A549 (cell line): Measurements from ENCODE around the gene SLC16A2. TPM values are rescaled to one million over a fixed set of nuclear protein-coding genes. Genes with fewer than 3 reads are reported as not detected.
A peak's percentile ranks its signal among the peaks of the same experiment; 100 is the strongest.

Experiments used
- ATAC-seq, 2 experiments: fragments of 200-7000 bp in 1 of 2; fragments of >200 bp in 1 of 2; cut with Nextera tagmentation in 1 of 2; cut with Tn5 transposase in 1 of 2; 3 replicates each; pipeline versions ENCODE4 v1.8.0 to v1.9.1; 2018 to 2020; ENCODE audit warnings: mild to moderate bottlenecking in 1 of 2, moderate library complexity in 1 of 2
- CTCF ChIA-PET: fragments of 300-600 bp; sonication (Branson Sonifier 250); formaldehyde crosslinking; extraction: SDS; loops from one replicate; lab custom pipeline; 2021; ENCODE audit warnings: antibody characterized with exemption, inconsistent platforms; lab: Yijun Ruan, JAX
- POLR2A ChIA-PET: fragments of 350-600 bp; formaldehyde crosslinking; extraction: SDS; loops from one replicate; lab custom pipeline; 2021; ENCODE audit warnings: antibody characterized with exemption, inconsistent platforms; lab: Yijun Ruan, JAX
- DNase-seq, 2 experiments: peaks; one replicate each; pipeline versions ENCODE4 v3.0.0 to v3.0.0-alpha.2; 2011 to 2016; ENCODE audit warnings: low read depth in 1 of 2, low spot score in 1 of 2
- FAIRE-seq: peaks from 2 replicates; lab custom pipeline; 2011; peaks lifted over from hg19 to GRCh38; lab: Jason Lieb, UNC
- H3K27ac ChIP-seq, 2 experiments: fragments of >200 bp; sonication (Bioruptor Twin); formaldehyde crosslinking; 3 replicates each; pipeline ENCODE4 v1.5.1; 2016 to 2017
- H3K4me1 ChIP-seq: fragments of >200 bp; sonication (Bioruptor Twin); formaldehyde crosslinking; 3 replicates; pipeline ENCODE4 v1.6.1; 2016
- H3K4me2 ChIP-seq: fragments of >200 bp; sonication (Bioruptor Twin); formaldehyde crosslinking; 3 replicates; pipeline ENCODE4 v1.6.1; 2016
- H3K4me3 ChIP-seq: fragments of >200 bp; sonication (Bioruptor Twin); formaldehyde crosslinking; 3 replicates; pipeline ENCODE4 v1.5.1; 2016
- H3K9me3 ChIP-seq: fragments of >200 bp; sonication (Bioruptor Twin); formaldehyde crosslinking; 3 replicates; pipeline ENCODE4 v1.6.1; 2016
- BHLHE40 ChIP-seq: IDR thresholded peaks from 2 replicates; pipeline ENCODE4 v1.6.1; 2012; ENCODE audit warnings: low read depth, low read length, inconsistent platforms
- CBX2 ChIP-seq: fragments of 200-600 bp; sonication (generic); IDR thresholded peaks from 2 replicates; pipeline ENCODE4 v1.6.1; 2016; ENCODE audit warnings: low read depth, mild to moderate bottlenecking, borderline replicate concordance
- CEBPB ChIP-seq, 2 experiments: fragments of >200 bp in 1 of 2; sonication (Bioruptor Twin) in 1 of 2; formaldehyde crosslinking in 1 of 2; IDR thresholded peaks; 2 replicates each; pipeline ENCODE4 v1.6.1; 2012 to 2016
- CTCF ChIP-seq: fragments of >200 bp; sonication (Bioruptor Twin); formaldehyde crosslinking; IDR thresholded peaks from 3 replicates; pipeline ENCODE4 v1.5.1; 2016
- E2F6 ChIP-seq: IDR thresholded peaks from 2 replicates; pipeline ENCODE4 v1.6.1; 2012; ENCODE audit warnings: low read depth, borderline replicate concordance
- EHF ChIP-seq: fragments of 250-450 bp; sonication (Bioruptor Pico); IDR thresholded peaks from 2 replicates; pipeline ENCODE4 v1.5.0; 2020; ENCODE audit warnings: mild to moderate bottlenecking
- GATA3 ChIP-seq: IDR thresholded peaks from 2 replicates; pipeline ENCODE4 v1.6.1; 2012; ENCODE audit warnings: borderline replicate concordance
- HES2 ChIP-seq: fragments of >200 bp; sonication (Bioruptor Twin); formaldehyde crosslinking; IDR thresholded peaks from 2 replicates; pipeline ENCODE4 v1.6.1; 2016
- HOXB5 ChIP-seq: fragments of 250-450 bp; sonication (Bioruptor Pico); IDR thresholded peaks from 2 replicates; pipeline ENCODE4 v1.5.0; 2020; ENCODE audit warnings: mild to moderate bottlenecking, moderate library complexity
- JUN ChIP-seq, 2 experiments: fragments of >200 bp; sonication (Bioruptor Twin); formaldehyde crosslinking; IDR thresholded peaks; 2 replicates in 1 of 2; 3 replicates in 1 of 2; pipeline ENCODE4 v1.6.1; 2016 to 2017
- KDM5A ChIP-seq: fragments of 200-600 bp; sonication (generic); IDR thresholded peaks from 2 replicates; pipeline ENCODE4 v1.6.1; 2016; ENCODE audit warnings: antibody characterized with exemption, mild to moderate bottlenecking
- MYC ChIP-seq: IDR thresholded peaks from 2 replicates; pipeline ENCODE4 v1.6.1; 2012; ENCODE audit warnings: mild to moderate bottlenecking, inconsistent platforms, low read length, improper control_type of control experiment, borderline replicate concordance
- NPAS2 ChIP-seq: fragments of 250-450 bp; sonication (Bioruptor Pico); IDR thresholded peaks from 2 replicates; pipeline ENCODE4 v1.8.0; 2022; ENCODE audit warnings: mild to moderate bottlenecking, moderate library complexity, borderline replicate concordance
- PBX3 ChIP-seq: IDR thresholded peaks from 2 replicates; pipeline ENCODE4 v1.6.1; 2012
- POLR2A ChIP-seq: IDR thresholded peaks from 2 replicates; pipeline ENCODE4 v1.6.1; 2012; ENCODE audit warnings: mild to moderate bottlenecking, low read length
- POLR2AphosphoS2 ChIP-seq: conservative IDR thresholded peaks from 2 replicates; pipeline ENCODE4 v1.6.1; 2012; ENCODE audit warnings: low read length, improper control_type of control experiment, inconsistent platforms
- RCOR1 ChIP-seq: fragments of 150-350 bp; IDR thresholded peaks from 2 replicates; pipeline ENCODE4 v1.6.1; 2014; ENCODE audit warnings: antibody characterized with exemption, low read length, low read depth
- RFX5 ChIP-seq: fragments of 450-650 bp; IDR thresholded peaks from 2 replicates; pipeline ENCODE4 v1.7.1; 2014; ENCODE audit warnings: antibody characterized with exemption, mild to moderate bottlenecking, moderate library complexity
- SREBF2 ChIP-seq: fragments of 450-650 bp; IDR thresholded peaks from 2 replicates; pipeline ENCODE4 v1.6.1; 2014; ENCODE audit warnings: mild to moderate bottlenecking, moderate library complexity
- ZC3H11A ChIP-seq: fragments of 450-650 bp; IDR thresholded peaks from 2 replicates; pipeline ENCODE4 v1.6.1; 2014; ENCODE audit warnings: antibody characterized with exemption, mild to moderate bottlenecking
- ZSCAN20 ChIP-seq: fragments of 250-450 bp; sonication (Bioruptor Pico); IDR thresholded peaks from 2 replicates; pipeline ENCODE4 v1.8.0; 2022; ENCODE audit warnings: mild to moderate bottlenecking, moderate library complexity
- WGBS: methylation state at CpG from one replicate; pipeline ENCODE4 v1.1.6; 2017; ENCODE audit errors: missing lambda C conversion rate; 5-methylcytosine and 5-hydroxymethylcytosine counted together
- polyA plus RNA-seq, 4 experiments: library from polyadenylated mRNA; depleted of rRNA in 3 of 4; stranded (reverse); fragments of >200 nt; fragmentation: RNase III in 1 of 4; extraction: RNeasy Plus Mini Kit Qiagen cat#74134 plus additional on column Dnase treatment in 1 of 4; gene quantifications; 2 replicates in 3 of 4; 3 replicates in 1 of 4; pipeline ENCODE4 v1.2.3, GENCODE V29; 2011 to 2017
- TF ChIP-seq, protein P1 (sequence below): fragments of 250-450 bp; sonication (Bioruptor Pico); IDR thresholded peaks from 2 replicates; pipeline ENCODE4 v1.5.0; 2021; ENCODE audit warnings: mild to moderate bottlenecking, moderate library complexity, borderline replicate concordance
- TF ChIP-seq, protein P2 (sequence below): fragments of 450-650 bp; IDR thresholded peaks from 2 replicates; pipeline ENCODE4 v1.6.1; 2014; ENCODE audit warnings: antibody characterized with exemption
- TF ChIP-seq, protein P3 (sequence below): fragments of 200-600 bp; sonication (generic); IDR thresholded peaks from 2 replicates; pipeline ENCODE4 v1.6.1; 2016; ENCODE audit warnings: antibody characterized with exemption, mild to moderate bottlenecking, moderate library complexity

The SLC16A2 gene
- polyA plus RNA-seq, 2 of the 4 experiments (the other 2 are of a cell fraction): 9.7 to 19.2 TPM

DNA sequence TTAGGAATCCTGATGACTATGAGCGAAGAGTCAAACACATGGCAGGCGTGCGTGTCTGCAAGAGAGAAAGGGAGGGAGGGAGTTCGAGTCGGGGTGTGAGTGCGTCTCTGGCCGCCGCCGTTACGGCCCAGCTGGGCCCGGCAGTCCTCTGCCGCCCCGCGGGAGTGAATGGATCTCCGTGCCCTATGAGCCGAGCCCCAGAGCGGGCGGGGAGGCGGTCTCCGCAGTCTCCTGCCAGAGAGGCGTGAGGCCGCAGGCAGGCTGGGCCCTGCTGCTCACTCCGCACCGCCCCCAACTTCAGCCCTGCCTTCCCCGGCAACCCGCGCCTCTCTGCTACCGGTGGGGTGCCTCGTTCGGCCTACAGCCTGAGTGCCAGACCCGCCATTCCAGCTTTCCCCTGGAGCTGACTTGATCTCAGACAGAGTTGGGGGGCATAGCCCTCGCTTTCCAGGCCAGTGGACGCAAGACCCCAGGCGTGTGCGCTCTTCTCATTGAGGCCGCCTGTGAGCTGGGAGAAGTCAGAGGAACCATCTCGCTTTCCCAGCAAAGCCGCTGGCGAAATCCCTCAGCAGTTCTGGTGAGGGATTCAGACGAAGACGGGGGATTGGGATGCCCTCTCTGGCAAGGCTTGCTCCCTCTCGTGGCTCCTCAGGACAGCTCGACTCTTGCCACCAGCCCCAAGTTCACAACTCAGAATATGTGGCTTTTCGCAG is 1.4 kb downstream of the SLC16A2 start:
- no peak for TF ChIP-seq CBX2
- no peak for TF ChIP-seq POLR2A
- no peak for TF ChIP-seq KDM5A
- TF ChIP-seq EHF (CRISPR knock-in tag): no peak
- TF ChIP-seq, protein P1, sequence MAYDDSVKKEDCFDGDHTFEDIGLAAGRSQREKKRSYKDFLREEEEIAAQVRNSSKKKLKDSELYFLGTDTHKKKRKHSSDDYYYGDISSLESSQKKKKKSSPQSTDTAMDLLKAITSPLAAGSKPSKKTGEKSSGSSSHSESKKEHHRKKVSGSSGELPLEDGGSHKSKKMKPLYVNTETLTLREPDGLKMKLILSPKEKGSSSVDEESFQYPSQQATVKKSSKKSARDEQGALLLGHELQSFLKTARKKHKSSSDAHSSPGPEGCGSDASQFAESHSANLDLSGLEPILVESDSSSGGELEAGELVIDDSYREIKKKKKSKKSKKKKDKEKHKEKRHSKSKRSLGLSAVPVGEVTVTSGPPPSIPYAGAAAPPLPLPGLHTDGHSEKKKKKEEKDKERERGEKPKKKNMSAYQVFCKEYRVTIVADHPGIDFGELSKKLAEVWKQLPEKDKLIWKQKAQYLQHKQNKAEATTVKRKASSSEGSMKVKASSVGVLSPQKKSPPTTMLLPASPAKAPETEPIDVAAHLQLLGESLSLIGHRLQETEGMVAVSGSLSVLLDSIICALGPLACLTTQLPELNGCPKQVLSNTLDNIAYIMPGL (CRISPR knock-in tag): no peak
- TF ChIP-seq BHLHE40: no peak
- TF ChIP-seq RCOR1: no peak
- TF ChIP-seq JUN (IDR thresholded peaks at IDR 0.05): no peak
- TF ChIP-seq MYC: no peak
- TF ChIP-seq PBX3: no peak
- TF ChIP-seq ZSCAN20 (CRISPR knock-in tag): no peak
- TF ChIP-seq GATA3: no peak
- no peak for TF ChIP-seq NPAS2 (CRISPR knock-in tag)
- TF ChIP-seq RFX5: no peak
- TF ChIP-seq HOXB5 (CRISPR knock-in tag): no peak
- H3K4me1 ChIP-seq: peaks cover 21% of the 10 kb centered on the region; the same call in 2 of the 3 replicates
- DNase-seq (no peak), FAIRE-seq (no peak), ATAC-seq (no peak)
- no peaks in the 10 kb centered on the region for H3K9me3 ChIP-seq
- ChIA-PET CTCF (interaction anchor here (1.2 kb wide), 1 partner anchor 9 kb away, joined by 4 read pairs; no protein-coding TSS in a partner anchor), POLR2A (no interaction called here)
- WGBS: 94% methylated on average over 20 of the region's 44 CpGs
- H3K4me2 ChIP-seq: peak overlapping the region; percentile 96; the same call in 1 of the 3 replicates
- no peak overlapping the region for H3K4me3 ChIP-seq
- no peak overlapping the region; a peak in 1 of 6 replicates for H3K27ac ChIP-seq

DNA sequence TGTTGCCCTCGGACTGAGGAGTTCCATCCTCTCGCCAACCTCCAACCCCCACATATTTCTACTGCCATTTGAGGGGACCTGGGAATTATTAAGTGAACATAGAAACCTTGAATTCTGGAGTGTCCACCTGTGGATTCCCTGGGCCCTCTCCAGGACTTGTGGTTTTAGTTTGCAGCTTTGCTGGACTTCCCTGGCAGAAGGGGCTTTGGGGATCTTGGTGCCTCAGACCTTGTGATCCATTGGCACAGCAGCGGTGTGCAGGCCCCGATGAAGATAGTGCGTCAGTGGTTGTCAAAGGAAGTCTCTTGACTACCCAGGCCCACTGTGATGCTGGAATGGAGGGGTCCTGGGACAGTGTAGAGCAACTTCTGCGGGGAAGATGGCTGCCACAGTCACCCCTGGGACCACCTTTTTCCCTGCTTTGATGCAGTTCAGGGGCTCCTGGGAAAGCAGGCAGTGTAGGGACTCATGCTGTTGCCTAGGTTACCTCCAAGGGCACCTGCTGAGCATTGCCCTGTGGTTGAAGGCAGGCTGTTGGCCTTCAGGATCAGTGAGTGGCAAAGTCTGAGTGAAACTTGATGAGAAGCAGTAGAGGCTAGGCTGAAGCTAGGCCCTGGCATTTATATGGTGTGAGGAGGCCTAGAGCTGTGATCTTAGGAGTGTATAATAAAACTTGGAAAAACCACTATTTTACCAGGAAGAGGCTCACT is 2.2 kb downstream of the SLC16A2 start:
- Histone ChIP-seq H3K4me2 (no peak overlapping the region), H3K27ac (peak overlapping the region in 1 of 2 experiments; percentile 31; a peak in 1 of 6 replicates), H3K4me3 (no peak overlapping the region), H3K9me3 (no peaks in the 10 kb centered on the region), H3K4me1 (peaks cover 21% of the 10 kb centered on the region; the same call in 2 of the 3 replicates)
- DNase-seq (no peak), FAIRE-seq (no peak), ATAC-seq (no peak)
- 98% methylated on average over 4 of the region's 6 CpGs for WGBS
- ChIA-PET POLR2A (interaction anchor here (0.5 kb wide), 1 partner anchor 195 kb away, joined by 3 read pairs; no protein-coding TSS in a partner anchor), CTCF (interaction anchor here (0.6 to 2.1 kb wide), 3 partner anchors 8 to 36 kb away, joined by 3 to 7 read pairs (median 4); no protein-coding TSS in a partner anchor)
- TF ChIP-seq POLR2AphosphoS2: no peak
- TF ChIP-seq NPAS2 (CRISPR knock-in tag): no peak
- TF ChIP-seq HES2: no peak
- TF ChIP-seq MYC: no peak
- TF ChIP-seq, protein P2, sequence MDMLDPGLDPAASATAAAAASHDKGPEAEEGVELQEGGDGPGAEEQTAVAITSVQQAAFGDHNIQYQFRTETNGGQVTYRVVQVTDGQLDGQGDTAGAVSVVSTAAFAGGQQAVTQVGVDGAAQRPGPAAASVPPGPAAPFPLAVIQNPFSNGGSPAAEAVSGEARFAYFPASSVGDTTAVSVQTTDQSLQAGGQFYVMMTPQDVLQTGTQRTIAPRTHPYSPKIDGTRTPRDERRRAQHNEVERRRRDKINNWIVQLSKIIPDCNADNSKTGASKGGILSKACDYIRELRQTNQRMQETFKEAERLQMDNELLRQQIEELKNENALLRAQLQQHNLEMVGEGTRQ: no peak
- TF ChIP-seq SREBF2: no peak
- TF ChIP-seq CTCF: no peak
- TF ChIP-seq CEBPB (IDR thresholded peaks at IDR 0.05): no peak
- no peak for TF ChIP-seq E2F6
- TF ChIP-seq, protein P3, sequence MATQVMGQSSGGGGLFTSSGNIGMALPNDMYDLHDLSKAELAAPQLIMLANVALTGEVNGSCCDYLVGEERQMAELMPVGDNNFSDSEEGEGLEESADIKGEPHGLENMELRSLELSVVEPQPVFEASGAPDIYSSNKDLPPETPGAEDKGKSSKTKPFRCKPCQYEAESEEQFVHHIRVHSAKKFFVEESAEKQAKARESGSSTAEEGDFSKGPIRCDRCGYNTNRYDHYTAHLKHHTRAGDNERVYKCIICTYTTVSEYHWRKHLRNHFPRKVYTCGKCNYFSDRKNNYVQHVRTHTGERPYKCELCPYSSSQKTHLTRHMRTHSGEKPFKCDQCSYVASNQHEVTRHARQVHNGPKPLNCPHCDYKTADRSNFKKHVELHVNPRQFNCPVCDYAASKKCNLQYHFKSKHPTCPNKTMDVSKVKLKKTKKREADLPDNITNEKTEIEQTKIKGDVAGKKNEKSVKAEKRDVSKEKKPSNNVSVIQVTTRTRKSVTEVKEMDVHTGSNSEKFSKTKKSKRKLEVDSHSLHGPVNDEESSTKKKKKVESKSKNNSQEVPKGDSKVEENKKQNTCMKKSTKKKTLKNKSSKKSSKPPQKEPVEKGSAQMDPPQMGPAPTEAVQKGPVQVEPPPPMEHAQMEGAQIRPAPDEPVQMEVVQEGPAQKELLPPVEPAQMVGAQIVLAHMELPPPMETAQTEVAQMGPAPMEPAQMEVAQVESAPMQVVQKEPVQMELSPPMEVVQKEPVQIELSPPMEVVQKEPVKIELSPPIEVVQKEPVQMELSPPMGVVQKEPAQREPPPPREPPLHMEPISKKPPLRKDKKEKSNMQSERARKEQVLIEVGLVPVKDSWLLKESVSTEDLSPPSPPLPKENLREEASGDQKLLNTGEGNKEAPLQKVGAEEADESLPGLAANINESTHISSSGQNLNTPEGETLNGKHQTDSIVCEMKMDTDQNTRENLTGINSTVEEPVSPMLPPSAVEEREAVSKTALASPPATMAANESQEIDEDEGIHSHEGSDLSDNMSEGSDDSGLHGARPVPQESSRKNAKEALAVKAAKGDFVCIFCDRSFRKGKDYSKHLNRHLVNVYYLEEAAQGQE: no peak
- no peak for TF ChIP-seq HOXB5 (CRISPR knock-in tag)
- TF ChIP-seq ZC3H11A: no peak
- TF ChIP-seq EHF (CRISPR knock-in tag): no peak
